ENCODE results near the gene ZNF765. TPM values are rescaled to one million over a fixed set of nuclear protein-coding genes. Genes with fewer than 3 reads are reported as not detected.
"Not testable (repeated sequence)": the region's sequence is repeated elsewhere in the genome, so short reads cannot be mapped to it uniquely, and the experiment has no call there.

Gene ZNF765
- total RNA-seq, 1 donor from 2014 or later, result 14.9 TPM

- no peaks in the 10 kb centered on the region for H3K36me3 ChIP-seq
These were observed 72.0 kb downstream of the ZNF765 start for GRCh38 chr19:53466726-53467484.

GRCh38 chr19:53467485-53468262 lies 72.7 kb downstream of the ZNF765 start, which contains the start of gene ZNF813:
ZNF813 (plus strand) TSS chr19:53467733; CDS start chr19:53483823, 16,090 bp downstream.
- Mint-ChIP-seq H3K27ac (peak within 1 kb of the TSS; percentile 60), H3K4me1 (peaks cover 12% of the 10 kb centered on the region)
- peak; percentile 97 for DNase-seq (ENCODE audit: low spot score)

More at GRCh38 chr19:53466726-53467484, 72.0 kb downstream of the ZNF765 start:
- H3K4me1 ChIP-seq, result no peaks in the 10 kb centered on the region
- no peak overlapping the region for H3K27ac ChIP-seq
- peak overlapping the region; percentile 87 for H2AFZ ChIP-seq (replicated peaks)
- H3K9me3 ChIP-seq (ENCODE audit: low read depth), result no peaks in the 10 kb centered on the region
- peaks cover 3% of the 10 kb centered on the region for H3K79me2 ChIP-seq (ENCODE audit: low read depth)
- no peak overlapping the region for H3K9ac ChIP-seq
- peak; percentile 7 for DNase-seq (ENCODE audit: low spot score)
- Mint-ChIP-seq H3K4me3 (peak overlapping the region; percentile 98), H3K9me3 (peaks cover 18% of the 10 kb centered on the region), H3K4me1 (peaks cover 12% of the 10 kb centered on the region), H3K36me3 (peaks cover 12% of the 10 kb centered on the region), H3K27ac (no peak overlapping the region), H3K27me3 (ENCODE audit: insufficient read depth, low read depth) (peaks cover 4% of the 10 kb centered on the region)
- peak overlapping the region; percentile 95 for H3K4me2 ChIP-seq
- H4K20me1 ChIP-seq (ENCODE audit: low read depth), result no peaks in the 10 kb centered on the region
- no peaks in the 10 kb centered on the region for H3K27me3 ChIP-seq
- H3K4me3 ChIP-seq, result peak overlapping the region; percentile 98
- TF ChIP-seq EZH2 (IDR thresholded peaks at IDR 0.05), result no peak
- no peak for TF ChIP-seq EZH2phosphoT487 (IDR thresholded peaks at IDR 0.05)
- peak; percentile 23 for TF ChIP-seq CTCF (IDR thresholded peaks at IDR 0.05)
- peaks cover 27% of the 10 kb centered on the region for H3F3A ChIP-seq (ENCODE audit: low read depth)

GRCh38 chr19:53468628-53469027 lies 73.7 kb downstream of the ZNF765 start:
- H3K36me3 Mint-ChIP-seq, result peaks cover 11% of the 10 kb centered on the region
- peak overlapping the region; percentile 46 for H3K27ac Mint-ChIP-seq
- peak; percentile 18 for DNase-seq (ENCODE audit: low spot score)
- H3K36me3 ChIP-seq; H3K27ac ChIP-seq; H3K27me3 Mint-ChIP-seq (ENCODE audit: insufficient read depth, low read depth); H4K20me1 ChIP-seq (ENCODE audit: low read depth); H3K4me1 ChIP-seq; H3K9ac ChIP-seq; H3K9me3 ChIP-seq (ENCODE audit: low read depth); H3K27me3 ChIP-seq: not testable (repeated sequence)
- Histone ChIP-seq H2AFZ (replicated peaks) (peak overlapping the region; percentile 3), H3K4me2 (peak overlapping the region; percentile 95), H3K4me3 (peak overlapping the region; percentile 98), H3K79me2 (ENCODE audit: low read depth) (peaks cover 20% of the 10 kb centered on the region), H3F3A (ENCODE audit: low read depth) (peaks cover 19% of the 10 kb centered on the region)
- H3K9me3 Mint-ChIP-seq, result peaks cover 19% of the 10 kb centered on the region
- peak overlapping the region; percentile 98 for H3K4me3 Mint-ChIP-seq
- peaks cover 12% of the 10 kb centered on the region for H3K4me1 Mint-ChIP-seq

More at GRCh38 chr19:53467485-53468262, 72.7 kb downstream of the ZNF765 start, which contains the start of gene ZNF813:
- Histone ChIP-seq H3K79me2 (ENCODE audit: low read depth) (peaks cover 10% of the 10 kb centered on the region), H3K9me3 (ENCODE audit: low read depth) (no peaks in the 10 kb centered on the region), H3K4me2 (peak within 1 kb of the TSS; percentile 95), H4K20me1 (ENCODE audit: low read depth) (no peaks in the 10 kb centered on the region), H3K27me3 (no peaks in the 10 kb centered on the region), H3F3A (ENCODE audit: low read depth) (peaks cover 26% of the 10 kb centered on the region), H3K4me3 (peak within 1 kb of the TSS; percentile 98), H3K4me1 (no peaks in the 10 kb centered on the region), H2AFZ (replicated peaks) (peak within 1 kb of the TSS; percentile 87), H3K9ac (peak within 1 kb of the TSS; percentile 37), H3K36me3 (no peaks in the 10 kb centered on the region), H3K27ac (no peak within 1 kb of the TSS)
- peaks cover 4% of the 10 kb centered on the region for H3K27me3 Mint-ChIP-seq (ENCODE audit: insufficient read depth, low read depth)
- peaks cover 20% of the 10 kb centered on the region for H3K9me3 Mint-ChIP-seq
- H3K36me3 Mint-ChIP-seq, result peaks cover 15% of the 10 kb centered on the region
- TF ChIP-seq EZH2 (IDR thresholded peaks at IDR 0.05), result no peak
- TF ChIP-seq EZH2phosphoT487 (IDR thresholded peaks at IDR 0.05), result no peak
- no peak for TF ChIP-seq CTCF (IDR thresholded peaks at IDR 0.05)
- peak within 1 kb of the TSS; percentile 98 for H3K4me3 Mint-ChIP-seq
